NCI-H2196 treated with DMSO at 0.1 percent for 48 hours (cell line): ENCODE results near the gene ADCY1.

Experiments
- DNase-seq: peaks from one replicate; lab custom pipeline; 2025; ENCODE audit not compliant: unreplicated experiment; lab: John Stamatoyannopoulos, UW

The ADCY1 gene

DNA sequence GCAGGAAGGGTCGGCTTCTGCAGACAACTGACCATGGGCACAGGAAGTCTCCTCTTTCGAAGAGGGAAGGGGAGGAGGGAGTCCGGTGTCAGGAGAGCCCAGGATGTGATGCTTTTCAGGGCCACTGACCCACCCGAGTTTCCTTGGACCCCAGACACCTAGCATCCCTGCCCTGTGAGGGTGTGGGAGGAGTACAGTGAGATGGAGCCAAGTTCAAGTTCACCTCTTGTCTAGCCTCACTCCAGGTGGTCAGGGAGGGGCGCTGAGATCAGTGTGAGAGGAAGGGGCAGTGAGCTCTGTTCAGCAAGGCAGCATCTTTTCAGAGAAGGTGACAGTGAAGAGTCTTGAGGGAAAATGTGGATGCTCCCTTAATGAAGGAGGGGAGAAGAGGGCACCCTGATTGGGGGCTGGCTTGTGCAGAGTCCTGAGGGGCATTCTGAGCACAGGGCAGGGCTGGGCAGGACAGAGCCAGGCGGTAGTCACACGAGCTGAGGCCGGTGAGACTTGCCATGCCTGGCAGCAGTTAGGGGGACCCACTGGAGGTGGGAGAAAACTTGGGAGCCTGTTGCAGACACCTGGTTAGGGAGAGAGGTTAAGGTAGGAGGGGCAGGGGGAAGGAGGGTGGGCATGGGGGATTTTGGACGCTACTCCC lies 49.7 kb downstream of the ADCY1 start:
- no peak for DNase-seq

DNA sequence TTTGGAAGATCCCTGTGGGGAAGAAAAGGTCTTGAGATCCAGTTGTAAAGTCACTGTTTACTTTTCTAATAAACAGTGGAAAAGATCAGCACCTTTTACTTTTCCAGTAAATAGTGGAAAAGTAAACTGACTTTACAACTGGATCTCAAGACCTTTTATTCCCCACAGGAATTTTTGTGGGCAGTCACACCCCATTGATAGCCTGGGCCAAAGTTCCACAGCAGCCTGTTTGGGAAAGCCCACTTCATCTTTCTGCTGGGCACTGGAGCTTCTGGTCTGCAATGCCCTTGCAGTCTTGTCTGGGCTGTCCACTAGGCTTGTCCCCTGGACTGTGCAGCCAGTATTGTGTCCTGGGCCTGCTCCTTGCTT lies 50.2 kb downstream of the ADCY1 start:
- no peak for DNase-seq

DNA sequence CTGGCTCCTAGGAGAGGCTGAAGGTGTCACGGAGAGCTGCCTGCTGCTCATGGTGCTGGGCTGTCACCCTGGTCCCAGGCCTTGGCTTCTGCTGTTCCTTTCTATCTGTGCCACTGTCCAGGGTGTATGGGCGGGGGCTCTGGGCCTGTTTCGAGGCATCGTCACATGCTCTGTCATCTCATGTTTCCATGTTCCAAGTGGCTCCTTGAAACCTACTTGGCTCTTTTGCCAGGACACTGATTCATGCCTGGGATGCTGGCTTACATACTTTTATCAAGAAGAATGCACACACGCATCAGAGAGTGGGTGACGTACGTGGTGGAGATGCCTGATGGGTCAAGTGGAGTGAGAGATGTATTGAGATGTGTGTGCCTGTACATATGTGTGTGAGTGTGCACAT lies 50.9 kb downstream of the ADCY1 start:
- DNase-seq: no peak

DNA sequence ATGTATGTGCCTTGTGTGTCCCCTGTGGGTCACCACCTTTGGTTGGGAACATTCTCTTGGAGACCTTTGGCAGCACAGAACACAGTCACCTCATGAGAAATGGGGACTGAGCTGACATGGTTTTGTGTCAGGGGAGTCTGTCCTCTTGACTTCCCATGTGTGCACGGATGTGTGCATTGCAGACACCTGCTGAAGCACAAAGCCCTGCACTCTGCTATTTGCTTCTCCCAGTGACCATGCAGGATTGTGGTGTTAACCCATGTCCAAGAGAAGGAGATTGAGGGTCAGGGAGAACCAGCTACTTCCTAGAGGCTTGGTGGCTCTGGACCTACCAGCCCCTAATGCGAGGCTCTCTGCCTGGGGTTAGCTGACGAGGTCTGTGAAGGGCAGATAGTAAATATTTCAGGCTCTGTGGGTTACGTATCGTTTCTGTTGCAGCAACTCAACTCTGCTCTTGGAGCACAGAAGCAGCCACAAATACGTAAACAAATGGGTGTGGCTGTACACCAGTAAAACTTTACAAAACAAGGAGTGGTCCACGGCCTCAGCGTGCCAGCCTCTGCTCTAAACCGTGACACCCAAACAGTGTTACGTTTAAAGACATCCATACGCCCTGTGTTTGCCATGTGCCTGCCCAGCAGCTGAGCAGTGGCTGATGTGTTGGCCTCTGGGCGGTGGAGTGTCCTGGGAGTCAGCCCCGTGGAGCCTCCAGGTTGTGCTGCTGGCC lies 51.7 kb downstream of the ADCY1 start:
- no peak for DNase-seq

DNA sequence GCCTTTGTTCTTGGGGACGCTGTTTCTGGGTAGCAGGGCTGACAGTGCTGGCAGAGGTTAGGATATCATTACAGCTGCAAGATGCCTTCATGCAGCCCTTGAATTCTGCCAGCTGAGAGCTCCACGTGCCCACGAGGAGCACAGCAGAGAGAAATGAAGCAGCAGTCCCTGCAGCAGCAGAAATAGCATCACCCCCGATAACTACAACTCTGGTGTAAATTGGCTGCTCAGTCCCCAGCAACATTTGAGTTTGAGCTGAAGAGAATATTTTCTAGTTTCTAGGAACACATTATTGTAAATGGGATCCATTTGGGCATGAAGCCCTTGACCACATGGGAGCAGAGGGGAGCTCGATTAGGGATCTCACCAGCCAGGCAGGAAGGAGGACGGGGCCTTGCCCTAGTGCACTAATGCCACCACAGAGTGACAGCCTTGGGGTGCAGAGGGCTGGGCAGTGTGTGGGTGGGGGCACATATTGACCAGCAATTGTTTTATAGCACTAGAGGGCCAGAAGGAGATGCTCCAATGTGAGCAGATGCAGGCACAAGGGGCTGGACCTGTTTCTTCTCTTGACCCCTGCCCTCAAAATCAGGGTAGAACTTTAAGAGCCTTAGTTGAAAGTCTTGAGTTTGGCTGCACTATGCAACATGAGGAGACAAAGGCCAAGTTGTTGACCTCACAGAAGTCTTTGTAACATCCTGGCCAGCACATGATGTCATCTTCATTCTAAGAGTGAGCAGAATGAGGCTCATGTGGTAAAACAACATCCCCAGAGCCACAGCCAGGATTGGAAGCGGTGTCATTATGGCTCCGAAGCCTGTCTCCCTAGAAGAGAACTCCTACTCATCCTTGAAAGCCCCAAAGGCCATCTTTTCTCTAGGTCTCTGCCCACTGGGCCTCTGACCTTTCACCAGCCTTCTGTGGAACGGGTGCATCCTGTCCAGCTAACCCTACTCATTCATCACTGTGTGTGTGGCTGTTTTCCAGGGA lies 52.6 kb downstream of the ADCY1 start:
- no peak for DNase-seq

DNA sequence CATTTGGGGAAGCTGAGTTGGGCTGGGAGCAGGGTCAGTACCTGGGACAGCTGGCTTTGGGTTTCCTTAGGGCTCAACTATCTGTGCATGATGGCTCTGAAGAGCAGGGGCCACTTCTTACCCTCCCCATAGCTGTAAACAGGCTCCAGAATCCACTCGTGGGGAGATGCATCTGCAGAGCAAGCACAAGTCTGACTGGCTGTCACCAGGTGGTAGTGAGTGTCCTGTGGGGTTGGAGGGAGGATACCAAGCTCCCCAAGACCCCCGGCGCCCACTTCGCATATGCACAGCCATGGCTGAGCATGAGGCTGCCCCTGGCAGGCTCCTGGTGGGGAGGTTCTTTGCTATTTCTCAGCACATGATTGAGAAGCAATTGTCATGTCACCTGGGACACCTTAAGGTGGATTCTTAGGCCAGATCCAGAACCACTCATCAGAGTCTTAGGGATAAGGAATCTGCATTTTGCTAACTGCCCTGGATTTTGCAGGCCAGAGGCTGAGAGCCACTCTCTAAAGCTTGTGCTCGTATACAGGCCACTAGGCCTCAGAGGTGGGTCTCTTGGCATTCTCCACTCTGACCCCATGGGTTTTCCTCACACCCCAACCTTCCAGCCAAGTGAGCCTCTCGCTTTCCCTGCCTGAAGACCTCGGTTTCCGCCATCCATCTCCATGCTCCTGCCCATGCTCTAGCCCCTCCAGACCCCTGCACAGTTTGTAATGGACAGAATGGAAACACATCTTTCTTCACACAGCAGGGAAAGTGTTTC lies 53.7 kb downstream of the ADCY1 start:
- no peak for DNase-seq

DNA sequence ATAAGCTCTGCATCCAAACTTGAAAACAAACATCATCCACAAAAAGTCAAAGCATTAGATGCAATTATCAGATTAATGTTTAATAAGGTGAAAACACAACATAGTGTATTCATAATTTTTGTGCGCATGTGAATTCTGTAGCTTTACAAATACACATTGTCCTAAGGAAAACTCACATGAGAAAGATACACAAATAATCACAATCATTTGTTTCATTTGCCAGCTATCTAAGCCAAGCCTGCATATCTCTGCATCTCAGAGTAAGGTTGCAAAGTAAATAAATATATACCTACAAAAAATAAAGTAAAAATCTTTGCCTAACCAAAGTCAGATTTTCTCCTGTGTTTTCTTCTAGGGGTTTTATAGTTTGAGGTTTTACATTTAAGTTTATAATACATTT lies 57.4 kb downstream of the ADCY1 start:
- no peak for DNase-seq

DNA sequence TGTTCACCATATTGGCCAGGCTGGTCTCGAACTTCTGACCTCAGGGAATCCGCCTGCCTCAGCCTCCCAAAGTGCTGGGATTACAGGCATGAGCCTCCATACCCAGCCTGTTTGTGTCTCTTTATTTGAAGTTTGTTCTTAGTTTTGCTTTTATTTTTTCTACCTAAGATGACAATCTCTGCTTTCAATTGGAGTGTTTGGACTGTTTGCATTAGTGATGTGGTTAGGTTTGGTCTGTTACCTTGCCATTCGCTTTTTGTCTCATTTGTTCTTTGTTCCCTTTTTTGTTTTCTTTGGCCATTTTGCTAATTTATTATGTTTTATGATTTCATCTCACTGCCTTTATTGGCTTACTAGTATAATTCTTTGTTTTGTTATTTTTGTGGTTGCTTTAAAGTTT lies 62.6 kb downstream of the ADCY1 start:
- no peak for DNase-seq

DNA sequence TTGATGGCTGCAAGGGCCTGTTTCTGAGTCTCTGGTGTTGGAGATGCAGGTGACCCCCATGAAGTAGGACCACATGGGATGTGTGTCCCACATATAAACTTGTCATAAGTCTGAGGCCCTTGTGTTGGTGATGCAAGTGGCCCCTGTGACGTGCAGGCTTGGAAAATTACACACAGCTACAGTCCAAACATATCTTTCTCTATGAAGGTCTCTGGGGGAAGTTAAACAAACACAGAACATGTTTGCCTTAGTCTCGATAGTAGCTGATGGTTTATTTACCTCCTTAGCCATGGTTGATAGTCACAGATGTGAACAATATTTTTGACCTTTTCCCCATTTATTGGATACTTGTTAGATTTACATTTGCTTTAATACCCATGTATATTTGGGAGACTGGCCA lies 64.7 kb downstream of the ADCY1 start:
- DNase-seq: no peak

DNA sequence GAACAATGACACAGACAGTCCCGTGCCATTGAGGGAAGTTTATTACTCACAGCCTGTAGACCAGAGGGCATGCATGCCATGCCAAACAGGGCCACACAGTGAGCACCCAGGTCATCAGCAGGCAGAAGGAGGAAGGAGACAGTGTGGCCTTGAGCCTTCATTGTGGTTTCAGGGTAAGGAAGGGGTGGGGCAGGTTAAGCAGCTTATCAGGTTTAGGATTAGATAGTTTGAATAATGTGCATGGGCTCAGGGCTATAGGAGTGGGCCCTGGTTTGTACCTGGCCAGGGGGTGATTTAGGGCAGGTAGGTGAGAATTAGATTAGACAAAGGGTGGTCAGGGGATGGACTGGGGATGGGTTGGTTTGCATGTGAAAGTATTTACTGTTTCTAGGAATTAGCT lies 67.9 kb downstream of the ADCY1 start:
- DNase-seq: no peak

DNA sequence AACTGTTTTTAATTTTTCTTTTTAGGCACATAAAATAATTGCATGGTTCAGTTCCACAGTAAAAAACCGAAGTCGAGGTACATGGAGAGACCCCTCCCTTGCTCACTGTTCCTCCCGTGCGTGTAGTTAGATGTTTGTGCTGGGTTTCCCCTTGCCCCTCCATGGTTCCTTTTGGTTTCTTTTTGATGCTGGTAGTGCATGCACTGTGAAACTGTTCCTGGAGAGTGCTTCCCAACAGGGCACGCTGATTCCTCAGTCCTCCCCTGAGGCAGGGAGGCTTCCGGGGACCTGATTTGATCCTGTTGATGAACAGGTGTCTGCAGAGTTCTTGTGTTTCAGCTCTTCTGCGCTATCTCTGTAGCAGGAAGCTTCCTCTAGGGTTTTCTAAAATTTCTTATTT lies 69.5 kb downstream of the ADCY1 start:
- DNase-seq: no peak

DNA sequence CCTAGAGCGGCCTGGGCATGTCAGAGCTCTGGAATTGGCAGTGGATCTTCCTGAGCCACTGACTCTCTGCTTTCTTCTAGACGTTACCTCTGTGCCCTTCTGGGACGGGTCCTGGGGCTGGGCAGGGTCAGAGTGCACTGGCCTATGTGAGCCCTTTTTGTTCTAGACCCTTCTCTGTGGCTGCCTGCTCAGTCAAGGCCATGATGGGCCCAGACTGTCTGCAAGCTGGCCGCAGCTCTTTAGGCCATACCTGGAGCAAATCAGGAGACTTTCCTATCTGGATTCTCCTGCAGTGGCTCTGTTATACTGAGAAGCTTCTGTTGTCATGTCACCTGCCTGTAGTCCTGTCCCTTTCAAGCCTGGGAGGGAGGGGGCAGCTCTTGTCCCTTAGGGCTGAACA lies 70.1 kb downstream of the ADCY1 start:
- no peak for DNase-seq

DNA sequence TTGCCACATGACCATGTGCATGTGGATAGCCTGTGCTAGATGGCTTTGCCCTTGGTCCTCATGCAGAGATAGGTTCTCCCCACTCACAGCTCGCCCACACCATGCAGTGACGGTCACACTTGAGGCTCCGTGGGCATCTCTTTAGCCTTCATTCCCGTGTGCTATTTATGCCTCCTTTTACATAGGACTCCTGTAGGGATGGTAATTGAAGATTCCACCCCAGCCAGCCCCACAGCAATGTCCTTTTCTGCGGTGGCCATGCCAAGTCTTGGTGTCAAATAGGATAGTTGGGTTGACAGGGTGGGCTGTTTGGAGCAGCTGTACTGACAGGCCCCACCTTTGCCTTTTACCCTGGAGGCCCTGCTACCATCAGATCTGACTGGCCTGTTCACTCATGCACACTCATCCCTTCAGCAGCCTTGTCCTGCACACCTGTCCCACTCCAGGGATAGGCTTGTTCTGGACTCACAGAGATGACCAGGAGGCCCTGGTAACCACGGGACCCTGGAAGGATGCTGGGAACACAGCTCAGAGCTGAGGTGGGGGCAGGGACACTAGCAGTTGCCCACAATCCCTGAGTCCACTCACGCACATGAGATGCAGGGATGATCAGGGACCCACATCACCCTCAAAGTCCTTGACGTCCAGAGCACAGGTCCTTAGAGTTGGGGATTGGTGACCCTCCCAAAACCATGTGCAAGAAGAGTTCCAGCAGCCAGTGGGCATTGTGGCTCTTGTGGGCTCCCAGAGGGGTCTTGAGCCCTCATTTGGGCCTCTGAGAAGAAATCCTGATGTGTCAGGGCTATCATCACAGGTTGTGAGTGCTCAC lies 71.2 kb downstream of the ADCY1 start:
- DNase-seq: no peak

DNA sequence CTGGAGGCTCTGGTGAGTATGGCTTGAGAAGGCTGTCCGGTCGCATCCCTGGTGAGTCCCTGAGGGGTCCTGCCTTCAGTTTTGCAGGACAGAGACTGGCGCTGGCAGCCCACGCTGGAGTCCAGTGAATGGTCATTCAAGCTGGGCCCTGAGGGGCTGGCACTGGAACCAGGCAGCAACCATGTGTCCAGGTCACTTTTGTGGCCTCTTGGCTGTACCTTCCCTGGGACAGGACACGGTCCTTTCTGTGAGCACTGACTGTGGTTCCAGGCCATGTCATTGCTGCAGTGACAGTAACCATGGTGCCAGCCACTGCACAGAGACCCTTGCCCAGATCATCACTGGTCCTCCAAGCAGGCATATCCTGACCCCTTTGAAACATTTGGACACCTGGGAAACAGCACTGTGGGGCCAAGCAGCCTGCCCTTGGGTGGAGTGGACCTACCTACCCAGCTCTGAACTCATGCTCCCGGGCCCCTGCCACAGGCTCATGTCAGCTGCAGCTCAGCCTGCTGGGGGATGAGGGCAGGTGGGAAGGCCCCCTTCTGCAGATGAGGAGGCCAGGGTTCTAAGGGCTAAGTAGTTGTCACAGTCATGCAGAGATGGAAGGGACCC lies 72.1 kb downstream of the ADCY1 start:
- no peak for DNase-seq

DNA sequence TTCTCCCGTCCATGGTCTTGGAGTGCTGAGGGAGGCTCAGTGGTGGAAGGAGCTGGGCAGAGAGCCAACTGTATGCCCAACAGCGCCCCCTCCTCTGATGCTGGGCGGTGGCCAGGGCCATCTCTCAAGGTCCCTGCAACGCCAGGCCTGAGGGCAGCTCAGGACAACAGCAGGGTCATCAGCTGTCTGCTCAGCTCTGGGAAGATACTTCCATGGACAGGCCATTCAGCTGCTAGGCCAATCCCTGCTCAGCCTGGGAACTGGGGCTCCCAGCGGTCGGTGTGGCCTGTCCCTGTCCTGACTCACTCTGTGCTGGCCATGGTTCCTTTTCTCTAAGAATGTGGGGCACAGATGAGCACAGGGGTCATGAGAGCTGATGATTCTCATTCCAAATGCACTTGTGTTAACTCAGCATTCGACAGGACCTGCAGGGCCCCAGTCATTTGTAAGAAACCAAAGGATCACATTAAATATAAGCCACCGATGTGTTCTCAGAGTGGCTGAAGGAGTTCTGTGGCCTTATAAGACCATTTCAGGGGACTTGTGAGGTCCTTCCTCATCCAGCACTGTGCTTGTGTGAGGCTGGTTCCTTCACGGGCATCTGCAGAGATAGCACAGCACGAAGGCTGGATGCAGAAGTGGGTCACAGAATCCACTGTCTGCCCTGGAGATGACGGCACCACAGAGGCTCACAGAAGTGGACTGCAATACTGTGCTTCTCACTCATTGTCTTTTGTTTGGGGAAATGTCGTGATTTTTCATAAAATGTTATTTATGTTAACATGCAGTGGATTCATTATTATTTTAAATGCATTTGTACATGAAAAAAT lies 73.0 kb downstream of the ADCY1 start:
- DNase-seq: no peak

DNA sequence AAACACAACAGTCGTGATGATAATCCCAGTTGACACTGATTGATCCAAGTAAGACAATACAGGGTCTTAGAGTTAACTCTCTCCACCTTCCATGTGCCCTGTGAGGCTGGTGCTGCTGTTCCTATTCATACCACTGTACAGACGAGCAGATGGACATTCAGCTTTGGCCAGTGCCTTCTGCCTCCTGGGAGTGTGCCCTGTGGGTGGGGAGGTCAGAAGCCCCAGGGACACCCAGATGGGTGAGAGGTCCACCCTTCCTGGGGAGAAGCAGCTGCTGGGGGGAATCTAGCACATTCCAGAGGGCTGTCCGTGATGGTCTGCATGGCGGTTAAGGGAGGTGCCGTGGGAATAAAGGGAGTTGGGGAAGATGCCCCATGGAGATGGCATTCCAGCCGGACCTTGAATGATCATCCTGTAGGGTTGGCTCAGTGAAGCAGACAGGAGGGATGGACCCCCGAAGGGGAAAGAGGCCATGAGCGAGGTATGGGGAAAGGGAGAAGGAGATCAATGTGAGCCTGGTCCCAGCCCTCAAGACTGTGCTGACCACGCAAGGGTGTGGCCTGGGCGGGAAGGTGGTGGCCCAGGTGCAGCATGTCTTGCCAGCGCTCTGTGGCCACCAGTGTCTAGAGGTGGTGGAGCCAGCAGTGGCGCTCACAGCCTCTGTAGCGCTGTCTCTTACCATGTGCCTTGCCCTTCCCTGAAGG lies 74.0 kb downstream of the ADCY1 start:
- DNase-seq: no peak

DNA sequence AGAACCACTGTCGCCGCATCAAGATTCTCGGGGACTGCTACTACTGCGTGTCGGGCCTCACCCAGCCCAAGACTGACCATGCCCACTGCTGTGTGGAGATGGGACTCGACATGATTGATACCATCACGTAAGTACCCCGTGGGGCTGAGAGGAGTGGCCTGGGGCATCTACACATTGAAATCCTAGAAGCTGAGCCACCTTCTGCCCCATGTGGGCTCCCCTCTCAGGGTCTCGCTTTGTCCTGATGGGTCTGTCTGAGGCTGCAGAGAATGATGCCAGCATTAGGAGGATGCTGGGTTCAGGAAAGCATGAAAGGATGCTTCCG lies 74.5 kb downstream of the ADCY1 start:
- DNase-seq: no peak

DNA sequence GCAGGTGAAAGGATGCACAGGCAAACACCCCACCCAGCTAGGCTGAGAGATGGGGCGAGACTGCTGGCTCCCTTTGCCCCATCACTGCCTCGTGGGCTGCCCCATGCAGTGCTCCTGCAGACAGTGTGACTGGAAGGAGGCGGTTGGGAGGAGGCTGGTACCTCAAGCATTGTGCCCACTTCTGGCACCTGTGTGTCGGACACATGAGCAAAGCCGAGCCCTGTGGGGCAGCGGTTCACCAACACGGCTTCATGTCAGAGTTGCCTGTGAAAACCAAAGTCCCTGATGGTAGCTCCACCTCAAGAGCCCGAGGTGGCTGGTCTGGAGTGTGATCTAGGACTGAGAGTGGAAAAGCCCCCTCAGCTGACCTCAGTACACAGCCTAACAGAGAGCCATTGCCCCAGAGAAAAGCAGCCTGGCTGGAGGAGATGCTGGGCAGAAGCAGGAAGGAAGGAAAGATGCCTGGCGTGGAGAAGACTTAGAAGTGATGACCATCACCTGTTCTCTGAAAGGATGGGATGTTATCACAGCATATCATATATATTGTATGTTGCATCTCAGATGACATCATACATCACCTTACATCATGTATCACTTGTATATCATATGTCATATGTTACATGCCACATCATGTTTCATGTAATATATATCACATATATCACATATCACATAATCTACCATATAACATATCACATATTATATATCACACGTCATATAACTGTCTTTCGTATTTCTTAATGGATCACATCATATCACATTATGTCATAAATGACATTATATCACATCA lies 75.6 kb downstream of the ADCY1 start:
- no peak for DNase-seq
